Thoracic aorta endothelial cell (primary cell): ENCODE measurements around the gene HMGN2. TPM values are rescaled to one million over a fixed set of nuclear protein-coding genes. Genes with fewer than 3 reads are reported as not detected.

Source experiments
- total RNA-seq: library from RNA; depleted of rRNA; stranded (reverse); fragments of >200 nt; gene quantifications from 2 replicates; pipeline ENCODE4 v1.2.3, GENCODE V29; 2012

HMGN2 gene
- total RNA-seq = 320 and 391 TPM in 2 replicates

GRCh38 chr1:26472320-26472900 lies at the start of gene HMGN2:
HMGN2 (plus strand) TSS chr1:26472440; CDS start chr1:26472613, 173 bp downstream.

GRCh38 chr1:26431979-26432695 lies 40.1 kb upstream of the HMGN2 start, which contains the start of gene DHDDS:
DHDDS (plus strand) TSS chr1:26432321; CDS start chr1:26432946, 625 bp downstream.

Other genes with a start within 250 kb of the HMGN2 start
- gene CEP85, start 238.2 kb upstream of the HMGN2 start, total RNA-seq = 11.3 and 17.1 TPM in 2 replicates
- 33.6 and 41.1 TPM in 2 replicates for gene SH3BGRL3, start 192.4 kb upstream of the HMGN2 start, total RNA-seq
- 2.7 and 4.5 TPM in 2 replicates for gene UBXN11, start 165.8 kb upstream of the HMGN2 start, total RNA-seq
- gene CD52, start 154.5 kb upstream of the HMGN2 start, total RNA-seq = not detected in 2 replicates
- gene CRYBG2, start 118.3 kb upstream of the HMGN2 start, total RNA-seq = not detected in 2 replicates
- not detected in 2 replicates for gene ZNF683, start 99.7 kb upstream of the HMGN2 start, total RNA-seq
- gene LIN28A, start 61.6 kb upstream of the HMGN2 start, total RNA-seq = not detected in 2 replicates
- gene DHDDS, start 40.1 kb upstream of the HMGN2 start, total RNA-seq = 58.9 and 68.2 TPM in 2 replicates
- gene RPS6KA1, start 57.3 kb downstream of the HMGN2 start, total RNA-seq = 12.1 and 18.1 TPM in 2 replicates
- 40.4 and 47.7 TPM in 2 replicates for gene ARID1A, start 223.6 kb downstream of the HMGN2 start, total RNA-seq